Stimulated activated CD4-positive, alpha-beta T cell treated with anti-CD3 and anti-CD28 coated beads, Interleukin-1b, Interleukin-23, amount 100 ng/mL, for 1 hour (primary cell): Measurements from ENCODE around the gene PRKG1.
A peak's percentile ranks its signal among the peaks of the same experiment; 100 is the strongest.
"Not testable (repeated sequence)": the region's sequence is repeated elsewhere in the genome, so short reads cannot be mapped to it uniquely, and the experiment has no call there.

Experiments
- DNase-seq, 2 donors: peaks; one replicate each; pipeline ENCODE4 v3.0.0-alpha.2; 2020; ENCODE audit warnings: low read depth in 2 of 2

Gene PRKG1

GRCh38 chr10:51699475-51700227 lies 625.4 kb downstream of the PRKG1 start, which contains the start of gene CSTF2T:
Gene CSTF2T, minus strand, starts transcription at chr10:51699595. Its CDS starts 46 bp downstream, at chr10:51699549.
- peak; percentile 72 for DNase-seq

GRCh38 chr10:51700228-51700817 lies 626.0 kb downstream of the PRKG1 start:
- no peak for DNase-seq

GRCh38 chr10:51705774-51706173 lies 631.5 kb downstream of the PRKG1 start:
- DNase-seq = no peak

- no peak for DNase-seq
These were observed 631.9 kb downstream of the PRKG1 start for GRCh38 chr10:51706225-51706624.

GRCh38 chr10:51707392-51707791 lies 633.1 kb downstream of the PRKG1 start:
- no peak for DNase-seq

- no peak for DNase-seq
These were observed 633.6 kb downstream of the PRKG1 start for GRCh38 chr10:51707821-51708424.

GRCh38 chr10:51708609-51709008 lies 634.3 kb downstream of the PRKG1 start:
- DNase-seq = no peak

- DNase-seq = no peak
These were observed 635.2 kb downstream of the PRKG1 start for GRCh38 chr10:51709324-51709972.

- no peak for DNase-seq
These were observed 637.2 kb downstream of the PRKG1 start for GRCh38 chr10:51711519-51711891.

- DNase-seq = no peak
These were observed 642.7 kb downstream of the PRKG1 start for GRCh38 chr10:51716981-51717380.

- no peak for DNase-seq
These were observed 644.6 kb downstream of the PRKG1 start for GRCh38 chr10:51718804-51719291.

- no peak for DNase-seq
These were observed 649.8 kb downstream of the PRKG1 start for GRCh38 chr10:51724038-51724437.

- DNase-seq = no peak
These were observed 655.7 kb downstream of the PRKG1 start for GRCh38 chr10:51729822-51730555.

- DNase-seq = no peak
These were observed 658.8 kb downstream of the PRKG1 start for GRCh38 chr10:51733057-51733456.

- DNase-seq = no peak
These were observed 668.9 kb downstream of the PRKG1 start for GRCh38 chr10:51743146-51743545.

- DNase-seq = no peak
These were observed 670.1 kb downstream of the PRKG1 start for GRCh38 chr10:51744235-51745000.

GRCh38 chr10:51745397-51745796 lies 671.1 kb downstream of the PRKG1 start:
- DNase-seq = no peak

- DNase-seq = no peak
These were observed 672.9 kb downstream of the PRKG1 start for GRCh38 chr10:51747216-51747615.

GRCh38 chr10:51748959-51749358 lies 674.7 kb downstream of the PRKG1 start:
- DNase-seq = no peak

GRCh38 chr10:51758366-51758765 lies 684.1 kb downstream of the PRKG1 start:
- no peak for DNase-seq

- DNase-seq = not testable (repeated sequence)
These were observed 684.6 kb downstream of the PRKG1 start for GRCh38 chr10:51758838-51759237.
